SK-N-SH (cell line): ENCODE results near the gene TMED1. TPM values are rescaled to one million over a fixed set of nuclear protein-coding genes. Genes with fewer than 3 reads are reported as not detected.

Experiments
- CTCF ChIA-PET: fragments of 300-600, 350-600 bp; formaldehyde crosslinking; extraction: SDS; loops from one replicate; lab custom pipeline; 2021; lab: Yijun Ruan, JAX
- POLR2A ChIA-PET: fragments of 350-600 bp; sonication (Branson Sonifier 250); formaldehyde crosslinking; extraction: SDS; loops from one replicate; lab custom pipeline; 2020; ENCODE audit warnings: antibody characterized with exemption, inconsistent platforms; lab: Yijun Ruan, JAX
- DNase-seq: peaks from one replicate; pipeline ENCODE4 v3.0.0; 2012
- H2AFZ ChIP-seq: fragments of 200-600 bp; sonication (generic); 2 replicates; pipeline ENCODE4 v1.8.1; 2016; ENCODE audit warnings: antibody characterized with exemption, mild to moderate bottlenecking, low read depth
- H3F3A ChIP-seq: fragments of 200-600 bp; sonication (generic); replicated peaks from 2 replicates; pipeline ENCODE3; 2016; ENCODE audit warnings: antibody characterized with exemption, mild to moderate bottlenecking; ENCODE audit not compliant: insufficient read depth
- H3K27ac ChIP-seq, 2 experiments: fragments of 200-500 bp in 1 of 2; fragments of 200-600 bp in 1 of 2; sonication (Bioruptor generic) in 1 of 2; sonication (generic), shearing (Covaris generic) in 1 of 2; 2 replicates each; pipeline versions ENCODE4 v1.5.1 to v1.6.1; 2014 to 2016; ENCODE audit warnings: low read depth in 2 of 2, inconsistent platforms in 1 of 2, low read length in 1 of 2, mild to moderate bottlenecking in 1 of 2, mixed read lengths in 1 of 2
- H3K27me3 ChIP-seq: fragments of 200-600 bp; sonication (generic), shearing (Covaris generic); 2 replicates; pipeline ENCODE4 v1.6.1; 2016; ENCODE audit warnings: mixed run types; ENCODE audit not compliant: insufficient read depth
- H3K36me3 ChIP-seq, 2 experiments: fragments of 200-500 bp in 1 of 2; fragments of 200-600 bp in 1 of 2; sonication (Bioruptor generic) in 1 of 2; sonication (generic) in 1 of 2; replicated peaks in 1 of 2; 2 replicates each; pipeline versions ENCODE3 to v1.5.1; 2014 to 2016; ENCODE audit warnings: low read length in 1 of 2, mild to moderate bottlenecking in 1 of 2; ENCODE audit not compliant: insufficient read depth in 2 of 2, control insufficient read depth in 1 of 2
- H3K4me1 ChIP-seq, 2 experiments: fragments of 200-500 bp in 1 of 2; fragments of 200-600 bp in 1 of 2; sonication (Bioruptor generic) in 1 of 2; sonication (generic), shearing (Covaris generic) in 1 of 2; 2 replicates each; pipeline versions ENCODE4 v1.5.1 to v1.6.1; 2014 to 2016; ENCODE audit warnings: low read depth in 1 of 2, low read length in 1 of 2, mixed run types in 1 of 2; ENCODE audit not compliant: insufficient read depth in 2 of 2, control insufficient read depth in 1 of 2
- H3K4me2 ChIP-seq: fragments of 200-600 bp; sonication (generic), shearing (Covaris generic); 2 replicates; pipeline ENCODE4 v1.6.1; 2017; ENCODE audit warnings: mixed run types
- H3K4me3 ChIP-seq, 2 experiments: fragments of 200-500 bp in 1 of 2; fragments of 200-600 bp in 1 of 2; sonication (Bioruptor generic) in 1 of 2; sonication (generic), shearing (Covaris generic) in 1 of 2; 2 replicates each; pipeline versions ENCODE4 v1.5.1 to v1.8.1; 2014 to 2016; ENCODE audit warnings: low read depth in 2 of 2, inconsistent platforms in 1 of 2, low read length in 1 of 2, mild to moderate bottlenecking in 1 of 2, mixed read lengths in 1 of 2, moderate library complexity in 1 of 2
- H3K79me2 ChIP-seq: fragments of 200-600 bp; sonication (generic); 2 replicates; pipeline ENCODE4 v1.8.1; 2017; ENCODE audit warnings: mild to moderate bottlenecking; ENCODE audit not compliant: insufficient read depth
- H3K9ac ChIP-seq: fragments of 200-600 bp; sonication (generic); 2 replicates; pipeline ENCODE4 v1.6.1; 2017; ENCODE audit warnings: mixed run types
- H3K9me2 ChIP-seq: fragments of 200-600 bp; sonication (generic); 2 replicates; pipeline ENCODE4 v1.6.1; 2017; ENCODE audit warnings: mixed run types
- H3K9me3 ChIP-seq: fragments of 200-600 bp; sonication (generic); 2 replicates; pipeline ENCODE4 v1.6.1; 2017; ENCODE audit warnings: mixed run types, mild to moderate bottlenecking, moderate library complexity
- H4K20me1 ChIP-seq: fragments of 200-600 bp; sonication (generic); 2 replicates; pipeline ENCODE4 v1.6.1; 2017; ENCODE audit warnings: mild to moderate bottlenecking, mixed run types; ENCODE audit not compliant: insufficient read depth
- CHD2 ChIP-seq: fragments of 150-350 bp; IDR thresholded peaks from 2 replicates; pipeline ENCODE4 v1.6.1; 2018; ENCODE audit warnings: low read length; ENCODE audit not compliant: partially characterized antibody
- ELF1 ChIP-seq: IDR thresholded peaks from 2 replicates; pipeline ENCODE4 v1.4.0; 2012
- EP300 ChIP-seq, 2 experiments: IDR thresholded peaks; 2 replicates each; pipeline versions ENCODE4 v1.4.0 to v1.6.1; 2012; ENCODE audit warnings: borderline replicate concordance in 1 of 2, low read depth in 1 of 2, low read length in 1 of 2
- FOSL2 ChIP-seq: IDR thresholded peaks from 2 replicates; pipeline ENCODE4 v1.4.0; 2012; ENCODE audit warnings: low read depth, mild to moderate bottlenecking, moderate library complexity, borderline replicate concordance
- FOXJ3 ChIP-seq: sonication (generic); formaldehyde crosslinking; IDR thresholded peaks from 2 replicates; pipeline ENCODE4 v1.5.1; 2020; ENCODE audit warnings: mild to moderate bottlenecking, missing genetic modification reagents
- FOXM1 ChIP-seq: IDR thresholded peaks from 2 replicates; pipeline ENCODE4 v1.4.0; 2012; ENCODE audit warnings: low read depth, mild to moderate bottlenecking
- GABPA ChIP-seq: IDR thresholded peaks from 2 replicates; pipeline ENCODE4 v1.4.0; 2012; ENCODE audit warnings: low read depth, mild to moderate bottlenecking
- JUND ChIP-seq: IDR thresholded peaks from 2 replicates; pipeline ENCODE4 v1.4.0; 2012
- MAX ChIP-seq: IDR thresholded peaks from 2 replicates; pipeline ENCODE4 v1.4.0; 2012; ENCODE audit warnings: low read depth
- MEF2A ChIP-seq: IDR thresholded peaks from 2 replicates; pipeline ENCODE4 v1.4.0; 2012; ENCODE audit warnings: low read depth, borderline replicate concordance
- NFIC ChIP-seq: IDR thresholded peaks from 2 replicates; pipeline ENCODE4 v1.4.0; 2012; ENCODE audit warnings: borderline replicate concordance
- PBX3 ChIP-seq: IDR thresholded peaks from 2 replicates; pipeline ENCODE4; 2012
- POLR2AphosphoS5 ChIP-seq: IDR thresholded peaks from 2 replicates; pipeline ENCODE4 v1.6.1; 2012; ENCODE audit warnings: low read depth, low read length
- RCOR1 ChIP-seq: fragments of 150-350 bp; IDR thresholded peaks from 2 replicates; pipeline ENCODE4 v1.6.1; 2017; ENCODE audit warnings: antibody characterized with exemption, low read length
- RFX5 ChIP-seq: IDR thresholded peaks from 2 replicates; pipeline ENCODE4 v1.6.1; 2012; ENCODE audit warnings: mild to moderate bottlenecking, improper control_type of control experiment, low read length
- SIN3A ChIP-seq: IDR thresholded peaks from 2 replicates; pipeline ENCODE4 v1.6.1; 2012; ENCODE audit warnings: low read depth, mild to moderate bottlenecking, low read length, moderate library complexity, borderline replicate concordance
- SMC3 ChIP-seq: IDR thresholded peaks from 2 replicates; pipeline ENCODE4 v1.6.1; 2012; ENCODE audit warnings: low read depth, low read length, improper control_type of control experiment
- TAF1 ChIP-seq: IDR thresholded peaks from 2 replicates; pipeline ENCODE4 v1.6.1; 2012; ENCODE audit warnings: low read depth, mild to moderate bottlenecking, low read length, moderate library complexity, borderline replicate concordance
- TEAD4 ChIP-seq: IDR thresholded peaks from 2 replicates; pipeline ENCODE4 v1.4.0; 2012; ENCODE audit warnings: mild to moderate bottlenecking, borderline replicate concordance; ENCODE audit not compliant: insufficient read depth
- WGBS: methylation state at CpG from one replicate; pipeline ENCODE4 v1.1.6; 2017; ENCODE audit warnings: low lambda C conversion rate; 5-methylcytosine and 5-hydroxymethylcytosine counted together
- polyA plus RNA-seq, 3 experiments: library from polyadenylated mRNA; depleted of rRNA; stranded (reverse); fragments of >200 nt; gene quantifications; 2 replicates each; pipeline ENCODE4 v1.2.3, GENCODE V29; 2012
- TF ChIP-seq, protein P1 (sequence below): IDR thresholded peaks from 2 replicates; pipeline ENCODE4 v1.4.0; 2012; ENCODE audit warnings: low read depth, borderline replicate concordance
- TF ChIP-seq, protein P2 (sequence below): fragments of 200-600 bp; sonication (generic); IDR thresholded peaks from 2 replicates; pipeline ENCODE4 v1.6.1; 2017; ENCODE audit warnings: antibody characterized with exemption, mild to moderate bottlenecking, moderate library complexity
- TF ChIP-seq, protein P3 (sequence below): IDR thresholded peaks from 2 replicates; pipeline ENCODE4 v1.4.0; 2012; ENCODE audit warnings: low read depth, borderline replicate concordance
- TF ChIP-seq, protein P4 (sequence below): fragments of 150-350 bp; IDR thresholded peaks from 2 replicates; pipeline ENCODE4 v1.6.1; 2017; ENCODE audit warnings: antibody characterized with exemption, low read length, low read depth, borderline replicate concordance

Gene TMED1
- polyA plus RNA-seq, 1 of the 3 experiments (the other 2 are of a cell fraction): 92.4 TPM

GRCh38 chr19:10817291-10818038, 18.5 kb downstream of the TMED1 start:
- Histone ChIP-seq H3K9ac (peak overlapping the region; percentile 75), H3K27ac (peak overlapping the region; percentile 91), H3K4me2 (peak overlapping the region; percentile 87), H3K9me3 (no peaks in the 10 kb centered on the region), H2AFZ (no peak overlapping the region), H3K36me3 (peaks cover 10 to 13% of the 10 kb centered on the region in 2 experiments), H4K20me1 (no peaks in the 10 kb centered on the region), H3K4me1 (peaks cover 37 to 56% of the 10 kb centered on the region in 2 experiments; a peak in 3 of 4 replicates), H3K4me3 (peak overlapping the region; percentile 33 to 51), H3K9me2 (no peaks in the 10 kb centered on the region), H3K27me3 (no peaks in the 10 kb centered on the region), H3K79me2 (peaks cover 32% of the 10 kb centered on the region), H3F3A (peaks cover 3% of the 10 kb centered on the region)
- CTCF ChIA-PET: interaction anchor here (0.6 to 2.0 kb wide), 4 partner anchors 11 to 325 kb away, joined by 3 to 7 read pairs (median 5); partner anchors contain the start of gene DNM2
- POLR2A ChIA-PET: interaction anchor here (0.5 to 1.7 kb wide), 3 partner anchors 9 to 96 kb away, joined by 3 to 5 read pairs (median 3); no protein-coding TSS in a partner anchor
- 41% methylated on average over 22 of the region's 42 CpGs for WGBS
- DNase-seq: peak; percentile 88
- TF ChIP-seq GABPA (0 out of 2 replicates have a peak, but pooled peaks have one; percentile 18), RFX5 (no peak), SMC3 (no peak), ELF1 (peak; percentile 70), FOSL2 (peak; percentile 84; the same call in 1 of the 2 replicates), PBX3 (no peak), FOXJ3 (CRISPR knock-in tag) (no peak), FOXM1 (no peak), EP300 (IDR thresholded peaks at IDR 0.05; ENCODE audit: borderline replicate concordance in 1 of 2, low read depth in 1 of 2, low read length in 1 of 2) (peak; percentile 17 to 69; a peak in 2 of 4 replicates), NFIC (peak; percentile 88), JUND (peak; percentile 64), SIN3A (peak; percentile 83; the same call in 1 of the 2 replicates), MEF2A (no peak), TAF1 (peak; percentile 57; the same call in 1 of the 2 replicates), RCOR1 (peak; percentile 41; the same call in 1 of the 2 replicates), TEAD4 (no peak), MAX (peak; percentile 90), CHD2 (no peak), POLR2AphosphoS5 (peak; percentile 76; the same call in 1 of the 2 replicates)
- TF ChIP-seq, protein P1, sequence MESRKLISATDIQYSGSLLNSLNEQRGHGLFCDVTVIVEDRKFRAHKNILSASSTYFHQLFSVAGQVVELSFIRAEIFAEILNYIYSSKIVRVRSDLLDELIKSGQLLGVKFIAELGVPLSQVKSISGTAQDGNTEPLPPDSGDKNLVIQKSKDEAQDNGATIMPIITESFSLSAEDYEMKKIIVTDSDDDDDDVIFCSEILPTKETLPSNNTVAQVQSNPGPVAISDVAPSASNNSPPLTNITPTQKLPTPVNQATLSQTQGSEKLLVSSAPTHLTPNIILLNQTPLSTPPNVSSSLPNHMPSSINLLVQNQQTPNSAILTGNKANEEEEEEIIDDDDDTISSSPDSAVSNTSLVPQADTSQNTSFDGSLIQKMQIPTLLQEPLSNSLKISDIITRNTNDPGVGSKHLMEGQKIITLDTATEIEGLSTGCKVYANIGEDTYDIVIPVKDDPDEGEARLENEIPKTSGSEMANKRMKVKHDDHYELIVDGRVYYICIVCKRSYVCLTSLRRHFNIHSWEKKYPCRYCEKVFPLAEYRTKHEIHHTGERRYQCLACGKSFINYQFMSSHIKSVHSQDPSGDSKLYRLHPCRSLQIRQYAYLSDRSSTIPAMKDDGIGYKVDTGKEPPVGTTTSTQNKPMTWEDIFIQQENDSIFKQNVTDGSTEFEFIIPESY: no peak
- TF ChIP-seq, protein P2, sequence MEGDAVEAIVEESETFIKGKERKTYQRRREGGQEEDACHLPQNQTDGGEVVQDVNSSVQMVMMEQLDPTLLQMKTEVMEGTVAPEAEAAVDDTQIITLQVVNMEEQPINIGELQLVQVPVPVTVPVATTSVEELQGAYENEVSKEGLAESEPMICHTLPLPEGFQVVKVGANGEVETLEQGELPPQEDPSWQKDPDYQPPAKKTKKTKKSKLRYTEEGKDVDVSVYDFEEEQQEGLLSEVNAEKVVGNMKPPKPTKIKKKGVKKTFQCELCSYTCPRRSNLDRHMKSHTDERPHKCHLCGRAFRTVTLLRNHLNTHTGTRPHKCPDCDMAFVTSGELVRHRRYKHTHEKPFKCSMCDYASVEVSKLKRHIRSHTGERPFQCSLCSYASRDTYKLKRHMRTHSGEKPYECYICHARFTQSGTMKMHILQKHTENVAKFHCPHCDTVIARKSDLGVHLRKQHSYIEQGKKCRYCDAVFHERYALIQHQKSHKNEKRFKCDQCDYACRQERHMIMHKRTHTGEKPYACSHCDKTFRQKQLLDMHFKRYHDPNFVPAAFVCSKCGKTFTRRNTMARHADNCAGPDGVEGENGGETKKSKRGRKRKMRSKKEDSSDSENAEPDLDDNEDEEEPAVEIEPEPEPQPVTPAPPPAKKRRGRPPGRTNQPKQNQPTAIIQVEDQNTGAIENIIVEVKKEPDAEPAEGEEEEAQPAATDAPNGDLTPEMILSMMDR: no peak
- TF ChIP-seq, protein P3, sequence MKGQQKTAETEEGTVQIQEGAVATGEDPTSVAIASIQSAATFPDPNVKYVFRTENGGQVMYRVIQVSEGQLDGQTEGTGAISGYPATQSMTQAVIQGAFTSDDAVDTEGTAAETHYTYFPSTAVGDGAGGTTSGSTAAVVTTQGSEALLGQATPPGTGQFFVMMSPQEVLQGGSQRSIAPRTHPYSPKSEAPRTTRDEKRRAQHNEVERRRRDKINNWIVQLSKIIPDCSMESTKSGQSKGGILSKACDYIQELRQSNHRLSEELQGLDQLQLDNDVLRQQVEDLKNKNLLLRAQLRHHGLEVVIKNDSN: no peak; the same call in 1 of the 2 replicates
- TF ChIP-seq, protein P4, sequence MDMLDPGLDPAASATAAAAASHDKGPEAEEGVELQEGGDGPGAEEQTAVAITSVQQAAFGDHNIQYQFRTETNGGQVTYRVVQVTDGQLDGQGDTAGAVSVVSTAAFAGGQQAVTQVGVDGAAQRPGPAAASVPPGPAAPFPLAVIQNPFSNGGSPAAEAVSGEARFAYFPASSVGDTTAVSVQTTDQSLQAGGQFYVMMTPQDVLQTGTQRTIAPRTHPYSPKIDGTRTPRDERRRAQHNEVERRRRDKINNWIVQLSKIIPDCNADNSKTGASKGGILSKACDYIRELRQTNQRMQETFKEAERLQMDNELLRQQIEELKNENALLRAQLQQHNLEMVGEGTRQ: no peak
